BE2C (cell line): ENCODE measurements around the gene BLVRB.
A peak's percentile ranks its signal among the peaks of the same experiment; 100 is the strongest.
"Not testable (repeated sequence)": the region's sequence is repeated elsewhere in the genome, so short reads cannot be mapped to it uniquely, and the experiment has no call there.

Source experiments
- DNase-seq: peaks from one replicate; pipeline ENCODE4 v3.0.0-alpha.2; 2020
- H3K27me3 ChIP-seq: fragments of 250-450 bp; sonication (Bioruptor Pico); 2 replicates; pipeline ENCODE4 v1.5.1; 2020; ENCODE audit warnings: mild to moderate bottlenecking
- H3K36me3 ChIP-seq: fragments of 250-450 bp; sonication (Bioruptor Pico); 2 replicates; pipeline ENCODE4 v1.5.1; 2020; ENCODE audit warnings: mild to moderate bottlenecking
- H3K4me1 ChIP-seq: fragments of 250-450 bp; sonication (Bioruptor Pico); 2 replicates; pipeline ENCODE4 v1.5.1; 2020
- H3K4me3 ChIP-seq: 2 replicates; pipeline ENCODE4 v1.5.1; 2011; ENCODE audit warnings: low read depth, low read length
- H3K9me3 ChIP-seq: fragments of 250-450 bp; sonication (Bioruptor Pico); 2 replicates; pipeline ENCODE4 v1.5.1; 2020
- TF ChIP-seq, protein P1 (sequence below): IDR thresholded peaks from 2 replicates; pipeline ENCODE4 v1.5.1; 2012; ENCODE audit warnings: mild to moderate bottlenecking, low read depth, low read length

The BLVRB gene

DNA sequence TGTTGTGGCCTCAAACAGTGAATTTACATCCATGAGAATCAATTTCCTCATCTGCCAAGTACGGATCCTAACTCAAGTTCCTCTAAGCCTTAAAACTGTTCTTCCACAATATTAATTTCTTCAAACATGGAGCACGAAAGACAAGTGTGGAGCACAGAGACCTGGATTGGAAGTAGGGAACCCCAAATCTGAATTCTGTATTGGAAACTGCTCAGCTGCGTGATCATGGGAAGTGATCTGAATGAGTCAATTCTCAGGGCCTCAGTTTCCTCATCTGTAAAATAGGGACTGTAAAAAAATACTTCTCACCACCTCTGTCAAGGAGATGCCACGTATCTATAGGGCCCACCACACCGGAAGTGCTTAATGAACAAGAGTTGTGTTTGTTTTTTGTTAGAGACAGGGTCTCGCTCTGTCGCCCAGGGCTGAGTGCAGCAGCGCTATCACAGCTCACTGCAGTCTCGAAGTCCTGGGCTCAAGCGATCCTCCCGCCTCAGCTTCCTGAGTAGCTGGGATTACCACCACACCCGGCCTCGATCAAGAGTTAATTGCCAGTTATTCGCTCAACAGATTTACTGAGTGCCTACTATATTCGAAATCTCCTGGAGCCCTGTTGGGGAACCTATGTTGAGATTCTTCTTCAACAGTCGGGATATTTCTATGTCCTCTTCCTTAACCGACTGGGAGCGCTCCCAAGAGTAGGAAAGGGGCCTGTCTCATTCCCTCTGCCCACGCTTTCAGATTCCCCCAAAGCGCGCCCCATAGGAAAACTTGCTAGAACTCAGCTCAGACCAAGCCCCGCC, 23.0 kb downstream of the BLVRB start:
- H3K27me3 ChIP-seq, result no peaks in the 10 kb centered on the region
- TF ChIP-seq, protein P1, sequence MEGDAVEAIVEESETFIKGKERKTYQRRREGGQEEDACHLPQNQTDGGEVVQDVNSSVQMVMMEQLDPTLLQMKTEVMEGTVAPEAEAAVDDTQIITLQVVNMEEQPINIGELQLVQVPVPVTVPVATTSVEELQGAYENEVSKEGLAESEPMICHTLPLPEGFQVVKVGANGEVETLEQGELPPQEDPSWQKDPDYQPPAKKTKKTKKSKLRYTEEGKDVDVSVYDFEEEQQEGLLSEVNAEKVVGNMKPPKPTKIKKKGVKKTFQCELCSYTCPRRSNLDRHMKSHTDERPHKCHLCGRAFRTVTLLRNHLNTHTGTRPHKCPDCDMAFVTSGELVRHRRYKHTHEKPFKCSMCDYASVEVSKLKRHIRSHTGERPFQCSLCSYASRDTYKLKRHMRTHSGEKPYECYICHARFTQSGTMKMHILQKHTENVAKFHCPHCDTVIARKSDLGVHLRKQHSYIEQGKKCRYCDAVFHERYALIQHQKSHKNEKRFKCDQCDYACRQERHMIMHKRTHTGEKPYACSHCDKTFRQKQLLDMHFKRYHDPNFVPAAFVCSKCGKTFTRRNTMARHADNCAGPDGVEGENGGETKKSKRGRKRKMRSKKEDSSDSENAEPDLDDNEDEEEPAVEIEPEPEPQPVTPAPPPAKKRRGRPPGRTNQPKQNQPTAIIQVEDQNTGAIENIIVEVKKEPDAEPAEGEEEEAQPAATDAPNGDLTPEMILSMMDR, result no peak
- H3K4me1 ChIP-seq, result peaks cover 9% of the 10 kb centered on the region
- H3K36me3 ChIP-seq, result peaks cover 23% of the 10 kb centered on the region
- no peak for DNase-seq
- no peaks in the 10 kb centered on the region for H3K9me3 ChIP-seq
- peak overlapping the region; percentile 74 for H3K4me3 ChIP-seq

DNA sequence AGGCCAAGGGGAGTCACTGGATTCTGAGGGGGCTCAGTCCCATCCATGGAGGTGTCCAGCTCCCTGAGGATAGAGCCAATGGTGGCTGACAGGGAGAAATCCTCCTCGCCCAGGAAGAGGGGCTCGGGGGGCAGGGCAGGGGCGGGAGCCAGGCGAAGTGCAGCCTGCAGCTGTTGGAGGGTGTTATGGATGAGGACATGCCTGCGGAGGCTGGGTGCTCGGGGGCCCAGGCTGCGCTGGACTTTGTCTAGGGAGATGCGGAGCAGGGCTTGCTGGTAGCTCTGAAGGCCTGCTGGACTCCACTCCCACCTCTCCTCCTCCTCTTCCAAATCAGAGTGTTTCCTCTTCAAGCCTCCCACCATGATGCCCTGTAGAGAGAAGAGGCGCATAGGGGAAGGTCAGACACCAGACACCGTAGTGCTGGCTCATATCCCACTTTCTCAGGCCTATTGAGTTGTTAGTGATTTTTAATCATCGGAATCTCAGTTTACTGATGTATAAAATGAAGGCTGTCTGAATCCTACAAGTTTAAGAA, 23.8 kb downstream of the BLVRB start:
- H3K4me1 ChIP-seq, result peaks cover 9% of the 10 kb centered on the region
- no peak overlapping the region for H3K4me3 ChIP-seq
- H3K27me3 ChIP-seq, result no peaks in the 10 kb centered on the region
- peaks cover 23% of the 10 kb centered on the region for H3K36me3 ChIP-seq
- H3K9me3 ChIP-seq, result no peaks in the 10 kb centered on the region
- TF ChIP-seq, protein P1, result no peak
- no peak for DNase-seq

DNA sequence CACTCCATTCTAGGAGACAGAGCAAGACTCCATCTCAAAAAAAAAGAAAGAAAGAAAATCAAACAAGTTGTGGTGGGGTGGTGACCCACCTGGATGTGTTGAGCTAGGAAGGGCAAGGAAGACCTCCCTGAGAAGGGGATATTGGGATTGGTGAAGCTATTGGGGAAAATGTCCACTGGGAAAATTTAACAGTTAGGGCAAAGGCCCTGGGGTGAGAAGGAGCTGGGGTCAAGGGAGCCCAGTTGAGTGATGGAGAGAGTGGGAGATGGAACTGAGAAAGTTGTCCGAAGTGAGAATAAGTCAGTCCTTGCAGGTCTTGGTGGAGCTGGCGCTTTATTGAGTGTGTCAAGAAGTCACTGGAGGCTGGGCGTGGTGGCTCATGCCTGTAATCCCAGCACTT, 27.3 kb downstream of the BLVRB start:
- H3K9me3 ChIP-seq, result no peaks in the 10 kb centered on the region
- no peaks in the 10 kb centered on the region for H3K27me3 ChIP-seq
- DNase-seq, result no peak
- H3K36me3 ChIP-seq, result peaks cover 23% of the 10 kb centered on the region
- H3K4me3 ChIP-seq, result no peak overlapping the region
- peaks cover 7% of the 10 kb centered on the region for H3K4me1 ChIP-seq
- TF ChIP-seq, protein P1, result no peak

DNA sequence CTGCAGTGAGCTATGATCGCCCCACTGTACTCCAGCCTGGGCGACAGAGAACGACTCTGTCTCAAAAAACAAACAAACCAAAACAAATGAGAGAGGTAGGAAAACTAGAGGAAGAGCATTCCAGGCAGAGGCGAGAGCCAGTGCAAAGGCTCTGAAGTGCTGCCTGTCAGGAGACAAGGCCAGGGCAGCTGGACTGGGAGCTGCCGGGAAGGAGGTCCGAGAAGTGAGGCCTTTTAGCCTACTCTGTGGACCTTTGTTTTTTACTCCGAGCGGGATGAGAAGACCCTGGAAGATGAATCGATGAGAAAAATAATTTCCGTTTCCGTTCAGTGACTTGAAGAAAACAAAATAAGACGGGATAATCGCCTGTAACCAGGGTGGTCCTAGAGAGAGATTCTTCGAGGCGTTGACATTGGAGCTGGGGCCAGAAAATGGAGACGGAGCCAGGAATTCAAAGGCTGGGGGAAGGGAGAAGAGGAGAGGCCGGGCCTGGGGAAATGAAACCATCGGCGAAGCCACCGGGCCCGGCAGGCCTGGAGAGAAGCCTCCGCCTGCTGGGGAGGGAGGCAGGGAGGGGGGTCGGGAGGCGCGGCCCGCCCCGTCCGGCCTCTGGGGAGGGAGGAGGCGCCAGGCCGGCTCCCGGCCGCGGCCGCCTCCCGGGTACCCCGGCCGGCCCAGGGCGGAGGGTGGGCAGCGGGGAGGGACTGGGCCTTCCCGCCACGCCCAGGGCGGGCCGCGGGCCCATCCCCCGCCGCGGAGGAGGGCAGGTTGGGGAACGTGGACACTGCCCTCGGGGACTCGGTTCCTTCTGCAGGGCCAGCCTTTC, 31.9 kb downstream of the BLVRB start:
- H3K4me1 ChIP-seq, result peaks cover 6% of the 10 kb centered on the region
- H3K27me3 ChIP-seq, result no peaks in the 10 kb centered on the region
- H3K36me3 ChIP-seq, result no peaks in the 10 kb centered on the region
- DNase-seq, result peak; percentile 90
- peak overlapping the region; percentile 58 for H3K4me3 ChIP-seq
- TF ChIP-seq, protein P1, result no peak
- no peaks in the 10 kb centered on the region for H3K9me3 ChIP-seq

DNA sequence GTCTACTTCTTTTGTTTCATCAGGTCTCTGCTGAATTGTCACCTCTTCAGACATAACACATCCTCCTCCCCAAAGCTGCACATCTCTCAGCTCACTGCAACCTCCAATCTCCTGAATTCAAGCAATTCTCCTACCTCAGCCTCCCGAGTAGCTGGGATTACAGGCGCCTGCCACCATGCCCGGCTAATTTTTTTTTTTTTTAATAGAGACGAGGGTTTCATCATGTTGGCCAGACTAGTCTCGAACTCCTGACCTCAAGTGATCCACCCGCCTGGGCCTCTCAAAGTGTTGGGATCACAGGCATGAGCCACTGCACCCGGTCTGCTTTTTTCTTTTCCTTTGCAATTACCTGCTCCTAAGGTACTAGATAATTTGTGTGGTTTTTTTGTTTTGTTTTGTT, 32.8 kb downstream of the BLVRB start:
- H3K27me3 ChIP-seq, H3K9me3 ChIP-seq, H3K4me1 ChIP-seq, H3K4me3 ChIP-seq, DNase-seq, H3K36me3 ChIP-seq: not testable (repeated sequence)

DNA sequence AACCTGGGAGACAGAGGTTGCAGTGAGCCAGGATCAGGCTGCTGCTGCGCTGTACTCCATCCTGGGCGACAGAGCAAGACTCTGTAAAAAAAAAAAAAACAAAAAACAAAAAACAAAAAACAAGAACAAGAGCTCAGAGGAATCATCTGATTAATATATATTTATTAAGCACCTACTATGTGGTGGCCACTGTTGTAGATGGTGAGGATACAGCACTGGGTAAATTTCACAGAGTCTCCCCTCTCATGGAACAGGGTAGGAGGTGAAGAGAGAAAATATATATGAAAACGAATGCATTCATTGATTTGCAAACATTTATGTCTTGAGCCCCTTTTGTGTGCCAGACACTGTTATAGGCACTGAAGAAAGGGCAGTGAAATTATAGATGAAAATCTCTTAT, 33.8 kb downstream of the BLVRB start:
- TF ChIP-seq, protein P1, result no peak
- Histone ChIP-seq H3K36me3 (no peaks in the 10 kb centered on the region), H3K9me3 (no peaks in the 10 kb centered on the region), H3K4me1 (peaks cover 6% of the 10 kb centered on the region), H3K4me3 (no peak overlapping the region), H3K27me3 (no peaks in the 10 kb centered on the region)
- no peak for DNase-seq

DNA sequence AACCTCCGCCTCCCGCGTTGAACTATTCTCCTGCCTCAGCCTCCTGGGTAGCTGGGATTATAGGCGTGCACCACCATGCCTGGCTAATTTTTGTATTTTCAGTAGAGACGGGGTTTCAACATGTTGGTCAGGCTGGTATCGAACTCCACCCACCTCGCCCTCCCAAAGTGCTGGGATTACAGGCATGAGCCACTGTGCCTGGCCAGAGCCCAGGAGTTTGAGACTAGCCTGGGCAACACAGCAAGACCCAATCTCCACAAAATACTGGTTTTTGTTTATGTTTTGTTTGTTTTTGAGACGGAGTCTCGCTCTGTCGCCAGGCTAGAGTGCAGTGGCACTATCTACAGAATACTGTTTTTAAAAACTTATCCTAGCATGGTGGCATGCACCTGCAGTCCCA, 35.3 kb downstream of the BLVRB start:
- not testable (repeated sequence) for H3K4me3 ChIP-seq, H3K27me3 ChIP-seq, H3K4me1 ChIP-seq, H3K36me3 ChIP-seq, DNase-seq, H3K9me3 ChIP-seq

DNA sequence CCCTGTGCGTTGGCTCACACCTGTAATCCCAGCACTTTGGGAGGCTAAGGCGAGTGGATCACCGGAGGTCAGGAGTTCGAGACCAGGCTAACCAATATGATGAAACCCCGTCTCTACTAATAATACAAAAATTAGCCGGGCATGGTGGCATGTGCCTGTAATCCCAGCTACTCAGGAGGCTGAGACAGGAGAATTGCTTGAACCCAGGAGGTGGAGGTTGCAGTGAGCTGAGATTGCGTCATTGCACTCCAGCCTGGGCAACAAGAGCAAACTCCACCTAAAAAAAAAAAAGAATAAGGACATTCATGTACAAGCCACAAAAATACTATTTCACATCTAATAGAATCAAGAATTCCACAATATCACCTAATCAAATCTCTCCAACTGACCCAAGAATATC, 37.3 kb downstream of the BLVRB start:
- H3K4me3 ChIP-seq, H3K27me3 ChIP-seq, DNase-seq, H3K9me3 ChIP-seq, H3K4me1 ChIP-seq, H3K36me3 ChIP-seq: not testable (repeated sequence)
